ENCODE results near the gene CLDN22.

DNA sequence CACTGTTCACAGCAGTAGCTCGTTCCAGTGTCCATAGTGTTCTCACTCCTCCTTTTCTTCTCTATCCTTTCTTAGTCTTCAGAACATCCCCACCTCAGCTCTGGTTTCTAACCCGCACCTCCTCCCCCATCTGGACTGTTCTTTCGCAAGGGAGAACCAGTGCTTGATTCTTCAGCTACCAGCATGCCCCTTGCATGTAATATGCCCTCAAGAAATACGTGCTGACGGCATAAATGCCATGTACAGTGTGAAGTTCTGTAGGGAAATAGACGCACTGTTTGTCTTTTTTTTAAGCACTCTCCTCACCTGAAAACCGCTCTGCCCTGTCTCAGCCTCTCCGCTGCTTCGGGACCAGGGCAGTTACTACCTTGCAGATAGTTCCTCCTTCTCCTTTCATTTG, 5.3 kb downstream of the CLDN22 start:
- TF ChIP-seq, protein P1, sequence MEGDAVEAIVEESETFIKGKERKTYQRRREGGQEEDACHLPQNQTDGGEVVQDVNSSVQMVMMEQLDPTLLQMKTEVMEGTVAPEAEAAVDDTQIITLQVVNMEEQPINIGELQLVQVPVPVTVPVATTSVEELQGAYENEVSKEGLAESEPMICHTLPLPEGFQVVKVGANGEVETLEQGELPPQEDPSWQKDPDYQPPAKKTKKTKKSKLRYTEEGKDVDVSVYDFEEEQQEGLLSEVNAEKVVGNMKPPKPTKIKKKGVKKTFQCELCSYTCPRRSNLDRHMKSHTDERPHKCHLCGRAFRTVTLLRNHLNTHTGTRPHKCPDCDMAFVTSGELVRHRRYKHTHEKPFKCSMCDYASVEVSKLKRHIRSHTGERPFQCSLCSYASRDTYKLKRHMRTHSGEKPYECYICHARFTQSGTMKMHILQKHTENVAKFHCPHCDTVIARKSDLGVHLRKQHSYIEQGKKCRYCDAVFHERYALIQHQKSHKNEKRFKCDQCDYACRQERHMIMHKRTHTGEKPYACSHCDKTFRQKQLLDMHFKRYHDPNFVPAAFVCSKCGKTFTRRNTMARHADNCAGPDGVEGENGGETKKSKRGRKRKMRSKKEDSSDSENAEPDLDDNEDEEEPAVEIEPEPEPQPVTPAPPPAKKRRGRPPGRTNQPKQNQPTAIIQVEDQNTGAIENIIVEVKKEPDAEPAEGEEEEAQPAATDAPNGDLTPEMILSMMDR (conservative IDR thresholded peaks at IDR 0.05 in 1 of 2, IDR thresholded peaks at IDR 0.05 in 1 of 2; ENCODE audit: extremely low read depth in 1 of 2, insufficient read depth in 1 of 2, low read depth in 1 of 2, low read length in 2 of 2): no peak
- TF ChIP-seq EZH2 (IDR thresholded peaks at IDR 0.05; ENCODE audit: borderline replicate concordance, low read length): no peak

All from mammary epithelial cell (primary cell).